ENCODE data around the gene ARMH2.

GRCh38 chr6:24755279-24755678 is 43.4 kb downstream of the ARMH2 start:
- TF ChIP-seq POLR2A (IDR thresholded peaks at IDR 0.05; ENCODE audit: low read depth, low read length) = no peak
- TF ChIP-seq, protein P1, sequence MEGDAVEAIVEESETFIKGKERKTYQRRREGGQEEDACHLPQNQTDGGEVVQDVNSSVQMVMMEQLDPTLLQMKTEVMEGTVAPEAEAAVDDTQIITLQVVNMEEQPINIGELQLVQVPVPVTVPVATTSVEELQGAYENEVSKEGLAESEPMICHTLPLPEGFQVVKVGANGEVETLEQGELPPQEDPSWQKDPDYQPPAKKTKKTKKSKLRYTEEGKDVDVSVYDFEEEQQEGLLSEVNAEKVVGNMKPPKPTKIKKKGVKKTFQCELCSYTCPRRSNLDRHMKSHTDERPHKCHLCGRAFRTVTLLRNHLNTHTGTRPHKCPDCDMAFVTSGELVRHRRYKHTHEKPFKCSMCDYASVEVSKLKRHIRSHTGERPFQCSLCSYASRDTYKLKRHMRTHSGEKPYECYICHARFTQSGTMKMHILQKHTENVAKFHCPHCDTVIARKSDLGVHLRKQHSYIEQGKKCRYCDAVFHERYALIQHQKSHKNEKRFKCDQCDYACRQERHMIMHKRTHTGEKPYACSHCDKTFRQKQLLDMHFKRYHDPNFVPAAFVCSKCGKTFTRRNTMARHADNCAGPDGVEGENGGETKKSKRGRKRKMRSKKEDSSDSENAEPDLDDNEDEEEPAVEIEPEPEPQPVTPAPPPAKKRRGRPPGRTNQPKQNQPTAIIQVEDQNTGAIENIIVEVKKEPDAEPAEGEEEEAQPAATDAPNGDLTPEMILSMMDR (IDR thresholded peaks at IDR 0.05; ENCODE audit: extremely low read depth in 1 of 2, insufficient read depth in 1 of 2, low read depth in 1 of 2, low read length in 2 of 2) = no peak
- TF ChIP-seq FOS (IDR thresholded peaks at IDR 0.05; ENCODE audit: borderline replicate concordance, insufficient read depth, low read length) = no peak
- no peak for TF ChIP-seq EZH2 (IDR thresholded peaks at IDR 0.05; ENCODE audit: borderline replicate concordance, low read depth, low read length, severe bottlenecking)
- TF ChIP-seq, protein P2, sequence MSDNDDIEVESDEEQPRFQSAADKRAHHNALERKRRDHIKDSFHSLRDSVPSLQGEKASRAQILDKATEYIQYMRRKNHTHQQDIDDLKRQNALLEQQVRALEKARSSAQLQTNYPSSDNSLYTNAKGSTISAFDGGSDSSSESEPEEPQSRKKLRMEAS (IDR thresholded peaks at IDR 0.05; ENCODE audit: insufficient read depth, insufficient read length) = no peak
